HEK293 (cell line): ENCODE measurements around the gene MAGEF1.

Experiments used
- CTCF ChIP-seq: fragments of 450-650 bp; formaldehyde crosslinking; IDR thresholded peaks from 2 replicates; pipeline ENCODE4 v1.5.1; 2016; ENCODE audit warnings: missing biosample characterization, missing genetic modification characterization
- PBX3 ChIP-seq: sonication (generic); formaldehyde crosslinking; IDR thresholded peaks from 2 replicates; pipeline ENCODE4 v1.8.1; 2022; ENCODE audit warnings: mild to moderate bottlenecking, moderate library complexity, missing genetic modification reagents
- REST ChIP-seq: fragments of 450-650 bp; formaldehyde crosslinking; IDR thresholded peaks from 2 replicates; pipeline ENCODE4 v1.5.1; 2016; ENCODE audit warnings: missing biosample characterization, missing genetic modification characterization
- ZBTB26 ChIP-seq: fragments of 450-650 bp; formaldehyde crosslinking; optimal IDR thresholded peaks from 2 replicates; pipeline ENCODE3; 2016; ENCODE audit warnings: missing biosample characterization, mild to moderate bottlenecking, missing genetic modification characterization
- ZNF114 ChIP-seq: fragments of 450-650 bp; formaldehyde crosslinking; IDR thresholded peaks from 2 replicates; pipeline ENCODE4 v1.5.0; 2017; ENCODE audit warnings: missing biosample characterization, missing genetic modification characterization
- ZNF174 ChIP-seq: fragments of 450-650 bp; formaldehyde crosslinking; IDR thresholded peaks from 2 replicates; pipeline ENCODE4 v1.5.0; 2017; ENCODE audit warnings: missing biosample characterization, mild to moderate bottlenecking, missing genetic modification characterization
- ZNF23 ChIP-seq: fragments of 450-650 bp; formaldehyde crosslinking; IDR thresholded peaks from 2 replicates; pipeline ENCODE4 v1.5.1; 2016; ENCODE audit warnings: missing biosample characterization, missing genetic modification characterization, borderline replicate concordance
- ZNF274 ChIP-seq, 2 experiments: fragments of 200-500 bp in 1 of 2; fragments of 450-650 bp in 1 of 2; sonication (Bioruptor generic) in 1 of 2; formaldehyde crosslinking in 1 of 2; IDR thresholded peaks; 2 replicates each; pipeline versions ENCODE4 v1.5.1 to v1.6.1; 2014 to 2016; ENCODE audit warnings: borderline replicate concordance in 1 of 2, inconsistent platforms in 1 of 2, low read length in 1 of 2, missing biosample characterization in 1 of 2, missing genetic modification characterization in 1 of 2
- ZNF354C ChIP-seq: fragments of 450-650 bp; formaldehyde crosslinking; IDR thresholded peaks from 2 replicates; pipeline ENCODE4 v1.5.1; 2016; ENCODE audit warnings: missing biosample characterization, missing genetic modification characterization, low read depth, borderline replicate concordance

- TF ChIP-seq CTCF (tag by site-specific recombination): no peak
- no peak for TF ChIP-seq ZNF274 (IDR thresholded peaks at IDR 0.05; ENCODE audit: low read length)
- no peak for TF ChIP-seq ZNF274 (tag by site-specific recombination; IDR thresholded peaks at IDR 0.05; ENCODE audit: borderline replicate concordance)
- TF ChIP-seq REST: no peak
- no peak for TF ChIP-seq PBX3
- TF ChIP-seq ZNF354C (tag by site-specific recombination): no peak
- TF ChIP-seq ZBTB26: no peak
- TF ChIP-seq ZNF23 (tag by site-specific recombination): no peak
- TF ChIP-seq ZNF114: no peak
- TF ChIP-seq ZNF174 (tag by site-specific recombination): no peak
These were observed 8.2 kb downstream of the MAGEF1 start for GRCh38 chr3:184703657-184704056.
